ENCODE measurements around the gene ITPR2.

- TF ChIP-seq CTCF (IDR thresholded peaks at IDR 0.05; ENCODE audit: insufficient read depth, low read length) (no peak), GABPA (IDR thresholded peaks at IDR 0.05; ENCODE audit: low read depth) (no peak)
These were observed 11.0 kb downstream of the ITPR2 start for GRCh38 chr12:26822026-26822425.

Data from HL-60 (cell line).